Measurements from ENCODE around the gene CDH15.

DNA sequence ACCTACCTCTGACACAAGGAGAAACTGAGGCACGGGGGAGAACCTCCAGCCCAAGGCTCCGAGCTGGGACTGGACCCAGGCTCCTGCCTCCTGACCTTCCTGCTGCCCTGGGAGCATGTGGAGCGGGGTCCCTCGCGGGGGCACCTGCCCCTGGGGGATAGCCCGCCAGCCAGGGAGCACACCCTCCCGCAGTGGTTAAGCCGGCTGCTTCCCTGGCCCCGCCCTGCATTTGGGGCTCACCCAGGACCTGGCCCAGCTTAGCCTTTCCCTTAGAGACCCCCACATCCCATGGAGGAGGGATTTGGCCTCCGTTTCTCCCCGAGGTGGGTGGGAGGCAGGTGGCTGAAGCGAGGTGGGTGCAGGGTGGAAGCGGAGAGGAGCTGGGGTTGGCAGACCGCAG is 1.8 kb upstream of the CDH15 start:
- no peak for TF ChIP-seq EZH2 (IDR thresholded peaks at IDR 0.05; ENCODE audit: insufficient read depth, poor library complexity, severe bottlenecking)
- TF ChIP-seq EZH2phosphoT487 (IDR thresholded peaks at IDR 0.05; ENCODE audit: insufficient read depth, low read depth) = no peak
